Ovary (tissue), 3 donors: ENCODE measurements around the gene ZDHHC1.

ENCODE experiments used
- POLR2A ChIP-seq: fragments of 450-650 bp; IDR thresholded peaks from one replicate; pipeline ENCODE4 v1.6.1; 2017; ENCODE audit warnings: antibody characterized with exemption, mild to moderate bottlenecking, moderate library complexity
- TF ChIP-seq, protein P1 (sequence below), 3 donors: fragments of 450-650 bp in 2 of 3; fragments of 200-600 bp in 1 of 3; IDR thresholded peaks; one replicate each; pipeline versions ENCODE4 v1.5.1 to v1.8.0; 2016 to 2022; ENCODE audit warnings: antibody characterized with exemption in 3 of 3, mild to moderate bottlenecking in 1 of 3
- donor health status: DM: no; HTN: no; CAD: no.

DNA sequence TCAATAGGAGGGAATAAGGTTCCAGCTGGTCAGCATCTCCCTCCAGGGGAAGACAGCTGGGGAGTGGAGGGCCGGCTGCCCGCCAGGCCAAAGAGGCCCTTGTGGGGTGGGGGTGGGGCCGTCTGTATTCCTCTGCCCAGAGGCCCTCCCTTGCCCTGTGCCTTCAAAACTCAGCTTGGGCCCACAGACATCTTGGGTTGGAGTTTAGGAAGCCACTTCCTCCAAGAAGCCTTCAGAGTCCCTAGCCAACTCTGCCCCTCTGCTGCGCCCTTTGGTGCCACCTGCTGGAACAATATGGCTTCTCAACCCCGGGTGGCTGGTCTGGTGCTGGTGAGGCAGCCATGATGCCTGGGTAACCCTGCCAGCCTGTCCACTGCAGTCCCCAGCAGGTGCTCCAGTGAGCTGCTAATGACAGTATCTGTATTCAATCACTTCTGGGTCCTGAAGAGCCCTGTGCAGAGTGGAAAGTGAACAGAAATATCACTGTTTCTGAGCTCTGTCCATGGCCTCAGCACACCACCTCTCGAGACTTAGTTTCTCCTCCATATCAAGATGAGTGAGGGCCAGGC, 31.3 kb upstream of the ZDHHC1 start:
- TF ChIP-seq, protein P1, sequence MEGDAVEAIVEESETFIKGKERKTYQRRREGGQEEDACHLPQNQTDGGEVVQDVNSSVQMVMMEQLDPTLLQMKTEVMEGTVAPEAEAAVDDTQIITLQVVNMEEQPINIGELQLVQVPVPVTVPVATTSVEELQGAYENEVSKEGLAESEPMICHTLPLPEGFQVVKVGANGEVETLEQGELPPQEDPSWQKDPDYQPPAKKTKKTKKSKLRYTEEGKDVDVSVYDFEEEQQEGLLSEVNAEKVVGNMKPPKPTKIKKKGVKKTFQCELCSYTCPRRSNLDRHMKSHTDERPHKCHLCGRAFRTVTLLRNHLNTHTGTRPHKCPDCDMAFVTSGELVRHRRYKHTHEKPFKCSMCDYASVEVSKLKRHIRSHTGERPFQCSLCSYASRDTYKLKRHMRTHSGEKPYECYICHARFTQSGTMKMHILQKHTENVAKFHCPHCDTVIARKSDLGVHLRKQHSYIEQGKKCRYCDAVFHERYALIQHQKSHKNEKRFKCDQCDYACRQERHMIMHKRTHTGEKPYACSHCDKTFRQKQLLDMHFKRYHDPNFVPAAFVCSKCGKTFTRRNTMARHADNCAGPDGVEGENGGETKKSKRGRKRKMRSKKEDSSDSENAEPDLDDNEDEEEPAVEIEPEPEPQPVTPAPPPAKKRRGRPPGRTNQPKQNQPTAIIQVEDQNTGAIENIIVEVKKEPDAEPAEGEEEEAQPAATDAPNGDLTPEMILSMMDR (IDR thresholded peaks at IDR 0.05): peak in 1 of 3 donors; percentile 29
- TF ChIP-seq POLR2A: no peak
